ENCODE results near the gene DNAJC5G. TPM values are rescaled to one million over a fixed set of nuclear protein-coding genes. Genes with fewer than 3 reads are reported as not detected.

Gene DNAJC5G
- total RNA-seq, 1 experiment from 2014 or later: 0.37 TPM

DNA sequence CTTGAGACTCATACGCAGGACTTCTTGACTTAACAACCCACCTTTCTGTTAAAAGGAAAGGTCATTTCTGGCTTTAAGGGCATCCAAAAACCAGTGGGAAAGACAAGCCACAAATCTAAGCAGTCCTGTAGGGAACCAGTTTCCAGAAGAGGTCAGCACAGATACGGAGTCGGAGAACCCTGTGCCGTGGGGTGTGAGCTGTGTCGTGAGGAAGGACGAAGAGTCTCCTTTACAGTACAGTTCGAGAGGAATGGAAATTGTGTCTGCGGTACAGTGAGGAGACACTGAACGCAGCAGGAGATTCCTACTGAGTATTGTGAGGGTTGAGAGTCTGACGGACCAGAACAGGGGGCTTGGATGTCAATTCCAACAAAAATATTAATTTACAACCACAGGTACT is 30.1 kb upstream of the DNAJC5G start:
- Histone ChIP-seq H3K4me1 (ENCODE audit: insufficient read depth, low read length) (no peaks in the 10 kb centered on the region), H3K9ac (ENCODE audit: extremely low read depth, insufficient read length, low read length) (no peak overlapping the region), H3K56ac (ENCODE audit: insufficient read length, low read depth, low read length) (no peak overlapping the region), H2AK5ac (ENCODE audit: insufficient read length, low read length) (no peak overlapping the region), H4K91ac (ENCODE audit: insufficient read length, low read depth, low read length) (no peak overlapping the region), H2BK15ac (ENCODE audit: low read depth, low read length) (no peak overlapping the region), H3K4ac (ENCODE audit: low read depth, low read length) (no peak overlapping the region), H3K4me2 (ENCODE audit: insufficient read depth, insufficient read length, low read length) (no peak overlapping the region), H4K5ac (ENCODE audit: insufficient read length, low read depth, low read length) (no peak overlapping the region), H3K79me2 (ENCODE audit: insufficient read depth, low read length) (no peaks in the 10 kb centered on the region), H3T11ph (ENCODE audit: low read length) (no peak overlapping the region), H4K20me1 (ENCODE audit: control insufficient read depth, insufficient read depth, insufficient read length) (no peaks in the 10 kb centered on the region), H3K9me3 (ENCODE audit: control insufficient read depth, low read depth, low read length) (no peaks in the 10 kb centered on the region), H3K23me2 (ENCODE audit: insufficient read length, low read depth, low read length, poor library complexity, severe bottlenecking) (no peaks in the 10 kb centered on the region), H2BK120ac (ENCODE audit: low read depth, low read length, poor library complexity, severe bottlenecking) (no peak overlapping the region), H3K27me3 (ENCODE audit: insufficient read depth, low read length) (no peaks in the 10 kb centered on the region), H3K23ac (ENCODE audit: insufficient read length, low read depth, low read length) (no peak overlapping the region), H3K18ac (ENCODE audit: insufficient read length, low read depth, low read length) (no peak overlapping the region), H2BK12ac (ENCODE audit: insufficient read length, low read depth, low read length) (no peak overlapping the region), H3K27ac (ENCODE audit: insufficient read length, low read depth, low read length) (no peak overlapping the region), H3K79me1 (ENCODE audit: insufficient read depth, low read depth, low read length, poor library complexity, severe bottlenecking) (no peaks in the 10 kb centered on the region), H2BK5ac (ENCODE audit: insufficient read length, low read length) (no peak overlapping the region), H2BK20ac (ENCODE audit: low read depth, low read length, poor library complexity, severe bottlenecking) (no peak overlapping the region), H2AFZ (ENCODE audit: low read length) (no peak overlapping the region), H4K8ac (replicated peaks; ENCODE audit: insufficient read length, low read depth, low read length) (no peak overlapping the region), H3K14ac (ENCODE audit: insufficient read depth, low read length) (no peak overlapping the region)
- DNase-seq: no peak
- no peaks in the 10 kb centered on the region for H3K9me3 Mint-ChIP-seq
- H3K4me1 Mint-ChIP-seq: no peaks in the 10 kb centered on the region
- TF ChIP-seq, protein P1, sequence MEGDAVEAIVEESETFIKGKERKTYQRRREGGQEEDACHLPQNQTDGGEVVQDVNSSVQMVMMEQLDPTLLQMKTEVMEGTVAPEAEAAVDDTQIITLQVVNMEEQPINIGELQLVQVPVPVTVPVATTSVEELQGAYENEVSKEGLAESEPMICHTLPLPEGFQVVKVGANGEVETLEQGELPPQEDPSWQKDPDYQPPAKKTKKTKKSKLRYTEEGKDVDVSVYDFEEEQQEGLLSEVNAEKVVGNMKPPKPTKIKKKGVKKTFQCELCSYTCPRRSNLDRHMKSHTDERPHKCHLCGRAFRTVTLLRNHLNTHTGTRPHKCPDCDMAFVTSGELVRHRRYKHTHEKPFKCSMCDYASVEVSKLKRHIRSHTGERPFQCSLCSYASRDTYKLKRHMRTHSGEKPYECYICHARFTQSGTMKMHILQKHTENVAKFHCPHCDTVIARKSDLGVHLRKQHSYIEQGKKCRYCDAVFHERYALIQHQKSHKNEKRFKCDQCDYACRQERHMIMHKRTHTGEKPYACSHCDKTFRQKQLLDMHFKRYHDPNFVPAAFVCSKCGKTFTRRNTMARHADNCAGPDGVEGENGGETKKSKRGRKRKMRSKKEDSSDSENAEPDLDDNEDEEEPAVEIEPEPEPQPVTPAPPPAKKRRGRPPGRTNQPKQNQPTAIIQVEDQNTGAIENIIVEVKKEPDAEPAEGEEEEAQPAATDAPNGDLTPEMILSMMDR (conservative IDR thresholded peaks at IDR 0.05): no peak
- WGBS (ENCODE audit: extremely low coverage, insufficient read length, low lambda C conversion rate): no CpG with 5 or more reads among the region's 10 CpGs
- H3K27ac Mint-ChIP-seq: peak overlapping the region in 1 of 3 experiments; percentile 81; a peak in 3 of 7 replicates
- no peak overlapping the region for H3K4me3 Mint-ChIP-seq
- H3K36me3 Mint-ChIP-seq (ENCODE audit: insufficient read depth in 1 of 3, low read depth in 3 of 3): peaks cover 27 to 51% (median 43%) of the 10 kb centered on the region in 3 experiments
- peaks cover 14% of the 10 kb centered on the region for H3K27me3 Mint-ChIP-seq (ENCODE audit: low read depth)
